ENCODE measurements around the gene ARMC10. TPM values are rescaled to one million over a fixed set of nuclear protein-coding genes. Genes with fewer than 3 reads are reported as not detected.

Gene ARMC10
- total and polyA plus RNA-seq, 9 of the 15 experiments (the other 6 are each of a cell fraction or from before 2014, with no cell fraction given) = 17.0 to 113 (median 72.6) TPM

DNA sequence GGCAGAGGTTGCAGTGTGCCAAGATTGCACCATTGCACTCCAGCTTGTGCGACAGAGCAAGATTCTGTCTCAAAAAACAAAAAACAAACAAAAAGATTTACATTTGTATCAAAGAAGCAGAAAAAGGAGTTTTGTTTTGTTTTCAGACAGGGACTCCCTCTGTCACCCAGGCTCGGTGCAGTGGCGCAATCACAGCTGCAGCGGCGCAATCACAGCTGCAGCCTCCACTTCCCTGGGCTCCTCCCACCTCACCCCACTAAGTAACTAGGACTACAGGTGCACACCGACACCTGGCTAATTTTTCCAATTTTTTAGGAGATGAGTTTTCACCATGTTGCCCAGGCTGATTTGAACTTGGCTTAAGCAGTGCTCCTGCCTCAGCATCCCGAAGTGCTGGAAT, 1.8 kb downstream of the ARMC10 start:
- Histone ChIP-seq H4K20me1 (replicated peaks; ENCODE audit: control insufficient read depth, insufficient read depth, low read length) (no peaks in the 10 kb centered on the region), H3K4me1 (replicated peaks in 1 of 2; ENCODE audit: control insufficient read depth in 2 of 2, insufficient read depth in 2 of 2, low read length in 2 of 2) (peaks cover 6 to 8% of the 10 kb centered on the region in 2 experiments; a peak in 4 of 5 replicates), H2AFZ (ENCODE audit: low read depth, low read length) (no peak overlapping the region), H3K9me3 (replicated peaks; ENCODE audit: control insufficient read depth, insufficient read depth, low read depth, low read length) (no peaks in the 10 kb centered on the region), H3K9me1 (ENCODE audit: control insufficient read depth, insufficient read depth, low read length) (no peaks in the 10 kb centered on the region), H3K27ac (ENCODE audit: extremely low read depth, low read depth, low read length) (no peak overlapping the region), H3K4me2 (ENCODE audit: insufficient read depth, low read length) (no peak overlapping the region), H3K79me2 (ENCODE audit: control insufficient read depth, insufficient read depth, low read length) (peaks cover 51% of the 10 kb centered on the region), H3K36me3 (ENCODE audit: control insufficient read depth, insufficient read depth, low read length) (peaks cover 26% of the 10 kb centered on the region; the same call in 2 of the 3 replicates), H3K4me3 (no peak overlapping the region), H3K27me3 (ENCODE audit: control insufficient read depth in 2 of 2, insufficient read depth in 2 of 2, low read length in 2 of 2) (no peaks in the 10 kb centered on the region), H3K9ac (ENCODE audit: insufficient read depth in 1 of 2, low read depth in 2 of 2, low read length in 2 of 2) (0 out of 4 replicates have a peak overlapping the region, but pooled peaks of 1 of the 2 experiments have one; percentile 47)
- FAIRE-seq = no peak
- DNase-seq (ENCODE audit: extremely low read depth in 1 of 4, low spot score in 3 of 4) = no peak
- POLR2A ChIA-PET = interaction anchor here (0.6 kb wide), 1 partner anchor 258 kb away, joined by 3 read pairs; no protein-coding TSS in a partner anchor
- no peak for ATAC-seq
- CTCF ChIA-PET (ENCODE audit: low intra/inter-chr PET ratio) = no interaction called here
- 93% methylated on average over 7 of the region's 7 CpGs for WGBS (ENCODE audit: insufficient coverage, low coverage, missing lambda C conversion rate)
- intact Hi-C loops (cut with micrococcal nuclease) = no loop called here
- in situ Hi-C loops (cut with MboI) = no loop called here
- no TSS peak for BruUV-seq (replicated peaks)
- TF ChIP-seq, protein P1, sequence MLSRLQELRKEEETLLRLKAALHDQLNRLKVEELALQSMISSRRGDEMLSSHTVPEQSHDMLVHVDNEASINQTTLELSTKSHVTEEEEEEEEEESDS (CRISPR knock-in tag; IDR thresholded peaks at IDR 0.05) = no peak
- no peak for TF ChIP-seq MYNN (IDR thresholded peaks at IDR 0.05)
- no peak for TF ChIP-seq MYNN (CRISPR knock-in tag; IDR thresholded peaks at IDR 0.05)
- TF ChIP-seq ZNF785 (CRISPR knock-in tag; IDR thresholded peaks at IDR 0.05) = no peak
- TF ChIP-seq MTF1 (CRISPR knock-in tag; IDR thresholded peaks at IDR 0.05; ENCODE audit: borderline replicate concordance) = no peak
- TF ChIP-seq CREB3L1 (IDR thresholded peaks at IDR 0.05; ENCODE audit: borderline replicate concordance, low read depth) = no peak
- TF ChIP-seq ZBTB7A (IDR thresholded peaks at IDR 0.05; ENCODE audit: borderline replicate concordance, control insufficient read depth, low read depth, low read length) = no peak
- no peak for TF ChIP-seq TAL1 (IDR thresholded peaks at IDR 0.05)
- no peak for TF ChIP-seq SNIP1 (IDR thresholded peaks at IDR 0.05; ENCODE audit: low read depth)
- no peak for TF ChIP-seq BRF1 (IDR thresholded peaks at IDR 0.05; ENCODE audit: borderline replicate concordance, extremely low read depth, insufficient read length)
- no peak for TF ChIP-seq ZNF431 (CRISPR knock-in tag; IDR thresholded peaks at IDR 0.05)
- TF ChIP-seq PRPF4 (IDR thresholded peaks at IDR 0.05; ENCODE audit: insufficient read depth, low read depth, low read length, poor library complexity, severe bottlenecking) = no peak
- TF ChIP-seq PPARD (CRISPR knock-in tag; IDR thresholded peaks at IDR 0.05) = no peak
- no peak for TF ChIP-seq E2F3 (CRISPR knock-in tag; IDR thresholded peaks at IDR 0.05)
- TF ChIP-seq ZEB2 (IDR thresholded peaks at IDR 0.05) = no peak
- TF ChIP-seq ZBTB33 (CRISPR knock-in tag; IDR thresholded peaks at IDR 0.05) = peak; percentile 86
- peak; percentile 56; the same call in 1 of the 2 replicates for TF ChIP-seq CEBPG (CRISPR knock-in tag; IDR thresholded peaks at IDR 0.05)
- peak in 1 of 2 experiments; percentile 53; a peak in 2 of 4 replicates for TF ChIP-seq CEBPG (tag; conservative IDR thresholded peaks at IDR 0.05 in 1 of 2, IDR thresholded peaks at IDR 0.05 in 1 of 2)
- TF ChIP-seq ARHGAP35 (IDR thresholded peaks at IDR 0.05; ENCODE audit: partially characterized antibody) = no peak
- TF ChIP-seq TFAM (CRISPR knock-in tag; conservative IDR thresholded peaks at IDR 0.05) = no peak
- TF ChIP-seq FOS (IDR thresholded peaks at IDR 0.05; ENCODE audit: extremely low read depth, insufficient read length) = no peak
- TF ChIP-seq CEBPB (tag; IDR thresholded peaks at IDR 0.05) = peak; percentile 84

Measured in K562 (cell line).